Central memory CD4-positive, alpha-beta T cell (primary cell): ENCODE data around the gene JUNB.
"Not testable (repeated sequence)": the region's sequence is repeated elsewhere in the genome, so short reads cannot be mapped to it uniquely, and the experiment has no call there.

Experiments used
- DNase-seq: peaks from one replicate; pipeline ENCODE4 v3.0.0; 2022

Gene JUNB

DNA sequence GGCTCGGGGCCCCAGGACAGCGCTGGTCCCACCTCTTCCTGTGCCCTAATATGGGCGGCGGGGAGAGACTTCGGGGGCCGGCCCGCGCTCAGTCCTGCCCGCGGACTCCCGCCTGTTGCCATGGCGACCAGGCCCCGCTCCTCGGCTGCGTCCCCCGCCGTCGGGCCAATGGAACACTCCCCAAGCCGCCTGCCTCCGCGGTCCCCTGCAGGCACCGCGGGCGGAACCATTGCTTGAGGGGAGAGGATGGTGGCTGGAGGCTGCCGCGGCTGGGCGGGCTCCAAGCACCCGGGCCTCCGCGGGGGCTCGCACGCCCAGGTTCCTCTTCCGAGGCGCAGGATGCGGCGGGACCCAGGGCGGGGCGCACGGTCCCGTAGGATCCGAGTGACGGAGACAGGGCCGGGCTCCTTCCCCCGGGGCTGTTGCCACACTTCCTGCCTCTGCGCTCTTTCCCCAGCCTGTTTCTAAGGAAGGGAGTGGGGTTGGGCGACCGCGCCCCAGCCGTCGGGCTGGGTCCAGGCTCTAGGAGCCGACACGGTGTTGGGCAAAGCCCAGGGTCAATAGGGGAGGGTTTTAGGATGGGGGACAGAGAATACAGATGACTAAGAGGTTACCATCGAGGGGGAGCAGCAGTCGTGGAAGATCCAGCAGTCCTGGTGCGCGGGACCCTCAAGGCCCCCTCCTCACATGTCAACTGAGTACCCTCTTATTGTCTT, 1.2 kb upstream of the JUNB start:
- peak; percentile 92 for DNase-seq

DNA sequence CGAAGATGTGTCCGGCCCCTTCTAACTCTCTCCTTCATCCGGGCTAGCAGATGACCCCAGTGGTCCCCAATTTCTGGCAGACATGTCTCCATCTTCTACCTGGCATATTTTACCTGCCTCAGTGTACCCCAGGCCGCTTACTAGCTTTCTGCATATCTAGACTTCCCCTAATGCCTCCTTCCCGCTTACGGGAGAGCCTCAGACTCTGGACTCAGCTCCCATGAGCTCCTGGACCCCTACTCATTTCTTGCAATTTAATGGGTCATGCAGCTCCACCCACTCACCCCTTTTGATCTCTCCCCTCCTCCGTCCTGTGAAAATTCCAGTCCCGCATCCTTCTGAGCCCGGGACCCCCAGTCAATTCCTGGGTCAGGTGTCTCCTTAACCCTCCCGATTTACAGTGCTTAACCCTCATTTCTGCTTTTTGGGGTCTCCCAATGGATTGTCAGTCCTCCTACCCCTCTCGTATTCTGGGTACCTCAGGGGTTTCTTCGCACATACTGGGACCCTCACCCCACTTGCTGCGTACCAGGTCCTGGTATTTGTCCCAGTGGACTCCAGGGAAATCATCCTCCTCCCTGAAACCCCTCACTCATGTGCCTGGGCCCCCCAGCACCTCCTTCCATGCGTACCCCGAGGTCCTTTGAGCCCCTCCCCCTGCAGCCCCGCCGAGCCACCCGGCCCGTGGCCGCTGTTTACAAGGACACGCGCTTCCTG, 500 bp upstream of the JUNB start:
- DNase-seq = peak; percentile 48

DNA sequence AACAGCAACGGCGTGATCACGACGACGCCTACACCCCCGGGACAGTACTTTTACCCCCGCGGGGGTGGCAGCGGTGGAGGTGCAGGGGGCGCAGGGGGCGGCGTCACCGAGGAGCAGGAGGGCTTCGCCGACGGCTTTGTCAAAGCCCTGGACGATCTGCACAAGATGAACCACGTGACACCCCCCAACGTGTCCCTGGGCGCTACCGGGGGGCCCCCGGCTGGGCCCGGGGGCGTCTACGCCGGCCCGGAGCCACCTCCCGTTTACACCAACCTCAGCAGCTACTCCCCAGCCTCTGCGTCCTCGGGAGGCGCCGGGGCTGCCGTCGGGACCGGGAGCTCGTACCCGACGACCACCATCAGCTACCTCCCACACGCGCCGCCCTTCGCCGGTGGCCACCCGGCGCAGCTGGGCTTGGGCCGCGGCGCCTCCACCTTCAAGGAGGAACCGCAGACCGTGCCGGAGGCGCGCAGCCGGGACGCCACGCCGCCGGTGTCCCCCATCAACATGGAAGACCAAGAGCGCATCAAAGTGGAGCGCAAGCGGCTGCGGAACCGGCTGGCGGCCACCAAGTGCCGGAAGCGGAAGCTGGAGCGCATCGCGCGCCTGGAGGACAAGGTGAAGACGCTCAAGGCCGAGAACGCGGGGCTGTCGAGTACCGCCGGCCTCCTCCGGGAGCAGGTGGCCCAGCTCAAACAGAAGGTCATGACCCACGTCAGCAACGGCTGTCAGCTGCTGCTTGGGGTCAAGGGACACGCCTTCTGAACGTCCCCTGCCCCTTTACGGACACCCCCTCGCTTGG, 966 bp downstream of the JUNB start:
- peak; percentile 63 for DNase-seq

DNA sequence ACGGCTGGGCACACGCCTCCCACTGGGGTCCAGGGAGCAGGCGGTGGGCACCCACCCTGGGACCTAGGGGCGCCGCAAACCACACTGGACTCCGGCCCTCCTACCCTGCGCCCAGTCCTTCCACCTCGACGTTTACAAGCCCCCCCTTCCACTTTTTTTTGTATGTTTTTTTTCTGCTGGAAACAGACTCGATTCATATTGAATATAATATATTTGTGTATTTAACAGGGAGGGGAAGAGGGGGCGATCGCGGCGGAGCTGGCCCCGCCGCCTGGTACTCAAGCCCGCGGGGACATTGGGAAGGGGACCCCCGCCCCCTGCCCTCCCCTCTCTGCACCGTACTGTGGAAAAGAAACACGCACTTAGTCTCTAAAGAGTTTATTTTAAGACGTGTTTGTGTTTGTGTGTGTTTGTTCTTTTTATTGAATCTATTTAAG, 1.6 kb downstream of the JUNB start:
- DNase-seq = no peak

DNA sequence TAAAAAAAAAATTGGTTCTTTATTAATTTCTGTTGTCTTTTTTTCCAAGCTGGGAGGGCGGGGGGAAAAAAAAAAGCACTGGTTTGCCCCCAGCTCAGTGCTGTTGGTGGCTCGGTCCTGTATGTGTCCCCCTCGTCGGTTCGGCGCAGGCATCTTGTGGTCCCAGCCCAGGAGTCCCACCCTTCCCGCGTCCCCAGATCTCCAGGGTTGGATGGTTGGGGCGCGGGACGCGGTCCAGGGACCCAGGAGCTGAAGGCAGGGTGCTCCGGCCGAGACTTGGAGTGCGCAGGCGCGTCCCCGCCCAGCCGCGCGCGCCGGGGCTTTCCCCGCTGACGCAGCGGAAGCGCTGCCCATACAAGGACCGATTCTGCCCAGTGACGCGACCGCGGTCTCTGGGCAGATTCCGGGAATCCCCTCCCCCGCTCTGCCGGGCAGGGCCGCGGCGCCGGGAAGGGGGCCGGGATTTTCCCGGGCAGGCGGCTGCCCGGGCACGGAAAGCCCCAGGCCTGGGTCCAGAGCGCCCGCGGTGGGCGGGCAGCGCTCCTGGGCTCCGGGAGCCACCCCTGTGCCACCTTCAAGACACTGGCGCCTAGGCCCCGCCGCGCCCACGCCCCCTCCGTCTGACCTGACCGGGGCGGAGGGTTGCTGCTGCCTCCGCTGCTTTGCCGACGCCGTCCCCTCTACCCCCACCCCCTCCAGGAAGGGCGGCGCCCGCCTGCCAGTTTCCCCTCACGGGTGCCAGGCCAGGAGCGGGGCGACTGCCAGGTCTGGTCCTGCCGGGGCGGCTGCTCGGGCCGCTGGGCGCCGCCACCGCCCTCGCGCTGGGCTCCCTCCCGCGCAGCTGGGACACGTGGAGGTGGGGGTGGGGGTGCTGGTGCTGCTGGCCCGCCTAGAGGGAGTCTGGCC, 2.3 kb downstream of the JUNB start:
- peak; percentile 96 for DNase-seq

DNA sequence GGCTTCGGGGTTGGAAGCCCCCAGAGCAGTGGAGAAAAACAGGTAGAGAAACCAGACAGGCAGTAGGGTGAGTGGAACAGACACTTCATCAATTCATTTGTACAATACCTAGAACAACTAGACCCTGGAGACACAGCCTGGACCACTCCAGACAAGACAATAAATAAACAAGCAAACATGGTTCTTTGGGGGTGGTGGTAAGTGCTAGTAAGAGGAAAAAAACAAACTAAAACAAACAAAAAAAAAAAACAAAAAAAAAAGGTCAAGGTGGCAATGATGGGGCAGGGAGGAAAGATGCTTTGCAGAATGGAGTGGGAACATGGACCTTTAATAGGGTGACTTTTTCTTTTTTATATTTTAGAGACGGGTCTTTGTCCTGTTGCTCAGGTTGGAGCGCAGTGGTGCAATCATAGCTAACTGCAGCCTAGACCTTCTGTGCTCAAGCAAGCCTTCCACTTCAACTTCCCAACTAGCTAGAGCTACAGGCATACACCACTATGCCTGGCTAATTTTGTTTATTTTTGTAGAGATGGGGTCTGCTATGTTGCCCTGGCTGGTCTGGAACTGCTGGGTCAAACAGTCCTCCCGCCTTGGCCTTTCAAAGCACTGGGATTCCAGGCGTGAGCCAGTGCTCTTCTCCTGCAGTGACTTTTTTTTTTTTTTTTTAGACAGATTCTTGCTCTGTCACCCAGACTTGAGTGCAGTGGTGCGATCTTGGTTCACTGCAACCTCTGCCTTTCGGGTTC, 3.1 kb downstream of the JUNB start:
- peak; percentile 56 for DNase-seq

DNA sequence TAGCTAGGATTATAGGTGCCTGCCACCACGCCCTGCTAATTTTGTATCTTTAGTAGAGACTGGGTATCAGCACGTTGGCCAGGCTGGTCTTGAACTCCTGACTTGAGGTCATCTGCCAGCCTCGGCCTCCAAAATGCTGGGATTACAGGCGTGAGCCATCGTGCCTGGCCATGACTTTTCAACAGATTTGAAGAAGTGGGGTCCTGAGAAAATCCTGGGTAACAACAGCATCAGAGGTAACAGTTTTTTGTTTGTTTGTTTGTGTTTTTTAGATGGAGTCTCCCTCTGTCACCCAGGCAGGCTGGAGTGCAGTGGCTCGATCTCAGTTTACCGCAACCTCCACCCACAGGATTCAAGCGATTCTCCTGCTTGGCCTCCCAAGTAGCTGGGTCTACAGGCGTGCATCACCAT, 3.7 kb downstream of the JUNB start:
- no peak for DNase-seq

DNA sequence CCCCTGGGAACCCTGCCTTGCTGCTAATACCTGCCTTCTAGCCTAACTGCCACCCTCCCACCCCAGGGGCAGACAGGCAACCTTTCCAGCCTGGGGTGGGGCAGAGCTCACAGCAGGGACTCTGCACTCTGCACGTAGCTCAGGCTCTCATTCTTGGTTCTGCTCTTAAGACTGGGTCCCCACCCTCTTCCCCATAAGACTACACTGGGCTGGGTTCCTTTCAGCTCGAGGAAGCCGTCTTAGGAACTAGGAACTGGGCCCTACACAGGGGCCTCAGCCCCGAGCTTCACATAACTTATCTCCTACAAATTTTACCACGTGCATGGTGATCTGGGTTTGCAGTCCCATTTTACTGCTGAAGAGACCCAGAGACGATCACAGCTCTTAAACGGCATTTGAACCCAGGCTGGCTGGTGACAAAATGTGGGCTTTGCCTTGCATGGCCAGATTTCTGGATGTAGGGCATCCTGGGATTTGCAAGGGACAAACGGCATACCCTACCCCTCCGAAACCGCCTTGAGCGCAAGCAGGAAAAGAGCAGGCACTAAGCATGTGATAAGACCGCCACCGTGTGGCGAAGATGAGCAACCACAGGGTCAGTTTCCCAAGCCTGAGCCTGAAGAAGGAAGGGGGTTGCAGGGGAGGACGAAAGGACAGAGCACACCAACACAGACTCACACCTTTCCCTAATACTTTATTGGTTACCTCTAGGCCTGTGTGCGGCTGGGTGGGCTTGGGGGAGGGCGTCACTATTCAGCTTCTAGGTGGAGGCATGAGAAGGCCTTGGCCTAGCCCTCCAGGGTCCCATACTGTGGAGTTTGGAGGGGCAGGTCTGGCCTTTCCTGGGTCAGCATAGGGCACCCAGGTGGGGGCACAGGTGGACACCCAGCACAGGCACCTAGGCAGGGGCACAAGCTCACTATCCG, 5.1 kb downstream of the JUNB start:
- peak; percentile 76 for DNase-seq

DNA sequence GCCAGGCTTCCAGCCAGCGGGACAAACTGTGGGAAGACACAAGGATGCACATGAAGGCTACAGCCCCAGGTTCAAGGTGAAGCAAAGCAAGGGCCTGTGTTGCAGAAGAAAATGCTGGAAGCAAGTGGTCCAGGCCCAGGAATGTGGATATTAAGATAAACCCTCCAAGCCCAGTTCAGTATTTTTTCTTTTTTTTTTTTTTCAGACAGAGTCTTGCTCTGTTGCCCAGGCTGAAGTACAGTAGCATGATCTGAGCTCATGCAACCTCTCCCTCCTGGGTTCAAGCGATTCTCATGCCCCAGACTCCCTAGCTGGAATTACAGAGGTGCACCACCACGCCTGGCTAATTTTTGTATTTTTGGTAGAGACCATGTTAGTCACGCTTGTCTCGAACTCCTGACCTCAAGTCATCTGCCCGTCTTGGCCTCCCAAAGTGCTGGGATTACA, 5.9 kb downstream of the JUNB start:
- no peak for DNase-seq

DNA sequence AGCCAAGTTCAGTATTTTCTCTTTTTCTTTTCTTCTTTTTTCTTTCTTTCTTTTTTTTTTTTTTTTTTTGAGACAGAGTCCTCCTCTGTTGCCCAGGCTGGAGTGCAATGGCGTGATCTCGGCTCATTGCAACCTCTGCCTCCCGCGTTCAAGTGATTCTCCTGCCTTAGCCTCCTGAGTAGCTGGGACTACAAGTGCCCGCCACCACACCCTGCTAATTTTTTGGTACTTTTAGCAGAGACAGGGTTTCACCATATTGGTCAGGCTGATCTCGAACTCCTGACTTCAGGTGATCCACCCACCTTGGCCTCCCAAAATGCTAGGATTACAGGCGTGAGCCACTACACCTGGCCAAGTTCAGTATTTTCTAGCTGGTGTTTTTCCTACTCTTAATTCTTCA, 6.3 kb downstream of the JUNB start:
- not testable (repeated sequence) for DNase-seq

DNA sequence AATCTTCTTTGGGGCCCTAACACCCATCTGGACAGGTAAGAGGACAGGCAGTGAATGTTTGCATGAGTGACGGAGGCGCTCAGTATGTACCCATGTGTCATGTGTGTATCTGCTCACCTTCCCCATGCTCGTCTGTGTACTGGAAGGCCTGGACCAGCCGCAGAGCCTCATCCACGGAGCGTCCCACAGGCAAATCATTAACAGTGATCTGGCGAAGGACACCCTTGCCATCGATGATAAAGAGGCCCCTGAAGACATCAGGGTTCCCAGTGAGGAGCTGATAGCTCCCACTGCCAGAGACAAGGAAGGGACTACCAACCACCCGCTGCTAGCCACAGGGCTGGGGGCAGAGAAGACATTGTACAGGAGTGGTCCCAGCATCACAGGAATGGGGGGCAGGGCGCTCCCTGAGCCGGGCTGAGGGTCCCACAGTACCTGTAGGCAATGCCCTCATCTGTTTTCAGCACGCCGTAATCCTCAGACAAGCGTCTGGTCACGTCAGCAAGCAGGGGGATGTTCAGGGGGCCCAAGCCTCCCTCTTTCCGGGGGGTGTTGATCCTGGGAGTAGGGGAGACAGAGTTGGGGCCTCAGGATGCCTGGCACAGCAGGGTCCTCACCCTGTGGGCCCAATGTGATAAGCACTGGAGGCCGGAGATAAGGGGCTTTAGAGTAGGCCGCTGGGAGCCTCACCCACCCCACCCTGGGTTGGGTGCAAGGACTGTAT, 8.6 kb downstream of the JUNB start:
- no peak for DNase-seq

DNA sequence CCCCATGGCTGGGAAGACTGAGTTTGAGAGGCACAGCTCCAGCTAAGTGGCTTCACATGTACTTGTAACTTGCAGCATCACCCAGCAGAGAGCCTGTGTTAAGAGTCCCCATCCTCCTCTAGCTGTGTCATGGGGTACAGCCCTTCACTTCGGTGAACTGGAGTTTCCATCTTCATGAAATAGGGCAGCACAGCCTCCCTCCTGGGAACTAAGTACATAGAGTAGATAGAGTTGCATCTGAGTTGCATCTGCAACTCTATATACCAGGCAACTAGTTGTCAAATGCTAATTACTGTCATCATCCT, 9.1 kb downstream of the JUNB start:
- DNase-seq = no peak

DNA sequence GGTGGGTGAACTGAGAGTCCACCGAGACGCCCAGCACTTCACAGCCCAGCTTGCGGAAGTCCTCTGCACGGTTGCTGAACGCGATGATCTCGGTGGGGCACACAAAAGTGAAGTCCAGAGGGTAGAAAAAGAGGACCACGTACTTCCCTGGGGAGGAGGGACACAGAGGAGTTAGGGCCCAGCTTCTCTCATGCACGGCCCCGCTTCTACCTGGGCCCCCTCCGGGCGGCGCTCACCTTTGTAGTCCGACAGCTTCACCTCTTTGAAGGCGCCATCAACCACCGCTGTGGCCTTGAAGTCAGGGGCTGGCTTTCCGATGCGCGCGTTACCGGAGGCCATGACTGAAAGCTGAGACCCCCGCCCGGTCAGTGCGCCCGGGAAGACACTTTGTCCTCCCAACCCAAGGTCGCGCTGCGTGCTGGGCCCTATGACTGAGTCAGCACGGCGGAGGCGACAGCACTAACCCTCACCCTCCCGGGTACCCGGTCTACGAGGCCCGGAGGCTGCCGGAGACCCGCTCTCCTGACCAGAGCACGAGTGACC, 9.7 kb downstream of the JUNB start:
- no peak for DNase-seq

DNA sequence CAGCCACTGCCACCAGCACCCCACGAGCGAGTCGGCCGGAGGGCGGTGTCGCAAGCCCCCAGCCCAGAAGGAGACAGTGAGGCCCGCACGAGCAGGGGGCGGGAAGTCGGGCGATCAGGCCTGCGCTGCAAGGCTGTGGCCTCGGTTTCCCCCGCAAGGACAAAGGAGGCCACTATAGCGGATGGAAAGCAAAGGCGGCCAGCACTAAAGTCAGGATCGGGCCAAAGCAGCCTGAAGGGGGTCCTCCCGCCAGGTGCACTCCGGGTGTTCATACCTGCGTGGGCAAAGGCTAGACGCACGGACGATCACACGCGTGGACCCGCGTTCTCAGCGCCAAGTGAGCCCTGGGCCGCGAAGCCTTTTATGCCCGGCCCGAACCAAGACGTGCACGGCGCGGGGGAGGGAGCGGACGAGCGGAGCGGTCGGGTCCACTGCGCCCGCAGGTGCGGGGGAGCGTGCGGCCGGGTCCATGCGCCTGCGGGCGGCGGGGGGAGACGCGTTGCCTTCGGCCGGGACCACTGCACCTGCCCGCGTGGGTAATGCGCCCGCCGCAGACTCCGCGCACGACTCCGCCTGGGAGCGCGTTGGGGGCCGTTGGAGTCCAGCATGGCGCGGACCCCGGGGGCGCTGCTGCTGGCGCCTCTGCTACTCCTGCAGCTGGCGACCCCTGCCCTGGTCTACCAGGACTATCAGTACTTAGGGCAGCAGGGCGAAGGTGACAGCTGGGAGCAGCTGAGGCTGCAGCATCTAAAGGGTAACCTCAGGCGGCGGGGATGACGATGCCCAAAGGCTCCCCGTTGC, 10.4 kb downstream of the JUNB start, which contains the start of the genes PRDX2 and THSD8:
Gene PRDX2 (minus strand): TSS at position 335 of the 801 bp plus-strand sequence. CDS start 539 bp downstream, outside the sequence.
Gene THSD8 (plus strand): TSS at position 604 of the 801 bp plus-strand sequence. CDS start 3 bp downstream, at position 607.
- peak; percentile 63 for DNase-seq

DNA sequence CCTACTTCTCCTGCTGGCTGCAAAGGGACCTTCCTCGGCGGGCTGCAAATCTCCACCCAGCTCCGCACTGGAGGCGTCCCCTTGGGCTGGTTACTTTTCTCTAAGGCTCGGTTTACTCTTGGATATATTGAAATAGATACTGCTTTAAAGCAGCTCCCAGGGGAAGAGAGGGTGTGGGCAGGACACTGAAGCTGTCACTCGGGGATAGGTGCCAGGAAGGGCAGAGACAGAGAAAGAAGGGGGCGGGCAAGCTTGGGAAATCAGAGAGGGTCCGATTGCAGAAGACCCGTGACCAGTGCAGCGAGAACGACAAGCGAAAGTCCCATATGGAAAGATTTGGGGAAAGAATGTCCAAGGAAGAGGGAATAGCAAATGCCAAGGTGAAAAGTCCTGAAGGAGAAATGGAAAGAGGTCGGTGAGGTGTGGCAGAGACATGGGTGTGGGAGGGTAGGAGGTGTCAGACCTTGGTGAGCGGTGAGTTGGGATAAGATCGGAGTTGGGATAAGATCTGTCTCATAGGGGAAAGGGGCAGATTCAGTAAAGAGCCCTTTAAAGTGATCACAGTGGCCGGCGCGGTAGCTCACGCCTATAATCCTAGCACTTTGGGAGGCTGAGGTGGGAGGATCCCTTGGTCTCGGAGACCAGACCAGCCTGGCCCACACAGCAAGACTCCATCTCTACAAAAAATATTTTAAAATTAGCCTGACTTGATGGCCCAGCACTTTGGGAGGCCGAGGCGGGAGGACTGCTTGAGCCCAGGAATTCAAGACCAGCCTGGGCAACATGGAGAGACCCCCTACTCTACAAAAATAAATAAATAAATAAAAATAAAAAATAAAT, 11.2 kb downstream of the JUNB start:
- DNase-seq = no peak

DNA sequence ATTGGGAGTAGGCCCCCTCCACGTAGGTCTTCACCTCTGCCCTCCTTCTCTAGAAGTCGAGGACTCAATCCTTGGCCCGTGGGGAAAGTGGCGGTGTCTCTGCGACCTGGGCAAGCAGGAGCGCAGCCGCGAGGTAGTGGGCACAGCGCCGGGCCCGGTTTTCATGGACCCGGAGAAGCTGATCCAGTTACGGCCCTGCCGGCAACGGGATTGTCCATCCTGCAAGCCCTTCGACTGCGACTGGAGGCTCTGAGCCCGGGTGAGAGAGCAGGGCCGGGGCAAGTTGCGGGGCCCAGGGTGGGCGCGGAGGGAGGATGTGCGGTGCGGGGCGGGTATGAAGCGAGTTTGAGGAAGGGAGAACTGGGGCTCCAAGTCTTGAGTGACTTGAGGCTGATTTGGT, 12.8 kb downstream of the JUNB start:
- DNase-seq = no peak

DNA sequence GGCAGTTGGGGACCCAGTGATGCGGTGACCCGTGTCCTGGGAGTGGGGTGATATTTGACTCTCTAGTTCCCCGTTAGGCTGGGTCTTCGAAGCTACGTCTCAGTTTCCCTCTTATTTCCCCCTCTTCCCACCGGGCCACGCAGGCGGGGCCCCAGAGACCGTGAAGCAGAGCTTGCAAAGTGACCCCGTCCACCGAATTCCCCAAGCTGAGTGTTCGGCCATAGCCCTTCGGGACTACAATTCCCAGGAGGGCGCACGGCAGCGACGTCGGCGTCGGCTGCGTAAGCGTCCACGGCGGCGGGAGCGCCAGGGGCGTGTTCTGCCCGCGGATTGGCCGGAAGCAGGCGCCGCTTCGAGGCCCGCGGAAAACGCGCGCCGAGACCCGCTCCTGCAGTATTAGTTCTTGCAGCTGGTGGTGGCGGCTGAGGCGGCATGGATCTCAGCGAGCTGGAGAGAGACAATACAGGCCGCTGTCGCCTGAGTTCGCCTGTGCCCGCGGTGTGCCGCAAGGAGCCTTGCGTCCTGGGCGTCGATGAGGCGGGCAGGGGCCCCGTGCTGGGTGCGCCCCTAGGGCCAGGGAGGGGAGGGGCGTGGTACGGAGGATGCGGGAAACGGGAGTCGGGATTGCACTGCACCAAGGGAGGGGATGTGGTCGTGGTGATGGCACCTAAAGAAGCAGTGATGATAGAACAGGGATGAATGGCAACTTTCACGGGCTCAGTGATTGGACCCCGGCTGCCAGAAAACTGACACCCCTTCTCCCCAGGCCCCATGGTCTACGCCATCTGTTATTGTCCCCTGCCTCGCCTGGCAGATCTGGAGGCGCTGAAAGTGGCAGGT, 15.2 kb downstream of the JUNB start, which contains the start of gene RNASEH2A:
Gene RNASEH2A (plus strand): TSS at position 343 of the 840 bp plus-strand sequence. CDS start 90 bp downstream, at position 433.
- peak; percentile 81 for DNase-seq
